Fibroblast of mammary gland (primary cell): ENCODE measurements around the gene KRTAP15-1.

ENCODE experiments used
- DNase-seq: peaks from one replicate; pipeline ENCODE4 v3.0.0-alpha.2; 2010; ENCODE audit warnings: low read depth
- H3K4me3 ChIP-seq: 2 replicates; pipeline ENCODE4 v1.5.1; 2011; ENCODE audit warnings: low read depth, mild to moderate bottlenecking, low read length, moderate library complexity; ENCODE audit not compliant: control insufficient read depth
- CTCF ChIP-seq: conservative IDR thresholded peaks from 2 replicates; pipeline ENCODE4 v1.5.1; 2011; ENCODE audit warnings: low read depth, low read length, inconsistent platforms; ENCODE audit not compliant: control insufficient read depth, insufficient read depth

The KRTAP15-1 gene

GRCh38 chr21:30439975-30440374 lies at the start of gene KRTAP15-1:
Gene KRTAP15-1, plus strand, starts transcription at chr21:30440275. Its CDS starts 53 bp downstream, at chr21:30440328.
- no peak for TF ChIP-seq CTCF
- no peak for DNase-seq
- no peak within 1 kb of the TSS for H3K4me3 ChIP-seq

GRCh38 chr21:30391492-30392025 lies 48.5 kb upstream of the KRTAP15-1 start:
- DNase-seq: no peak
- no peak for TF ChIP-seq CTCF

GRCh38 chr21:30395731-30396130 lies 44.3 kb upstream of the KRTAP15-1 start, which contains the start of gene KRTAP13-1:
Gene KRTAP13-1, plus strand, starts transcription at chr21:30396031. Its CDS starts 56 bp downstream, at chr21:30396087.
- TF ChIP-seq CTCF: no peak
- no peak for DNase-seq
- H3K4me3 ChIP-seq: no peak within 1 kb of the TSS

More at GRCh38 chr21:30391492-30392025, 48.5 kb upstream of the KRTAP15-1 start:
- no peak overlapping the region for H3K4me3 ChIP-seq

GRCh38 chr21:30408782-30409494 lies 31.1 kb upstream of the KRTAP15-1 start:
- TF ChIP-seq CTCF: peak; percentile 50
- no peak overlapping the region for H3K4me3 ChIP-seq
- peak; percentile 84 for DNase-seq

- H3K4me3 ChIP-seq: no peak overlapping the region
- no peak for TF ChIP-seq CTCF
- no peak for DNase-seq
These were observed 24.1 kb upstream of the KRTAP15-1 start for GRCh38 chr21:30415993-30416392.

GRCh38 chr21:30425826-30426225 lies 14.2 kb upstream of the KRTAP15-1 start, which contains the start of gene KRTAP13-3:
Gene KRTAP13-3, minus strand, starts transcription at chr21:30425926. Its CDS starts 14 bp downstream, at chr21:30425912.
- no peak within 1 kb of the TSS for H3K4me3 ChIP-seq
- no peak for TF ChIP-seq CTCF
- no peak for DNase-seq
